Endothelial cell of umbilical vein (primary cell): ENCODE data around the gene KLK5. TPM values are rescaled to one million over a fixed set of nuclear protein-coding genes. Genes with fewer than 3 reads are reported as not detected.
"Not testable (repeated sequence)": the region's sequence is repeated elsewhere in the genome, so short reads cannot be mapped to it uniquely, and the experiment has no call there.

Experiments used
- BruUV-seq: library from RNA; stranded (reverse); fragments of 400-500 nt; replicated peaks from 2 replicates; lab custom pipeline; 2021; lab: Mats Ljungman, UMichigan
- CTCF ChIA-PET: fragments of 300-600, 350-600 bp; sonication (Branson Sonifier 250); formaldehyde crosslinking; loops from one replicate; lab custom pipeline; 2021; ENCODE audit warnings: antibody characterized with exemption, inconsistent platforms; lab: Charles Lee
- POLR2A ChIA-PET: fragments of 300-600, 350-600 bp; sonication (Branson Sonifier 250); formaldehyde crosslinking; loops from one replicate; lab custom pipeline; 2021; ENCODE audit warnings: antibody characterized with exemption, inconsistent platforms; lab: Charles Lee
- DNase-seq: peaks from one replicate; pipeline ENCODE4 v3.0.0-alpha.2; 2011; ENCODE audit warnings: low read depth, low spot score
- FAIRE-seq: peaks from 2 replicates; lab custom pipeline; 2011; peaks lifted over from hg19 to GRCh38; lab: Jason Lieb, UNC
- H2AFZ ChIP-seq: 2 replicates; pipeline ENCODE4 v1.6.0; 2012; ENCODE audit warnings: low read depth, low read length, control low read depth, inconsistent platforms
- H3K27ac ChIP-seq: 2 replicates; pipeline ENCODE4 v1.5.1; 2011; ENCODE audit warnings: low read depth, mild to moderate bottlenecking, control low read depth, low read length, moderate library complexity; ENCODE audit not compliant: insufficient read depth
- H3K27me3 ChIP-seq, 2 experiments: 2 replicates each; pipeline versions ENCODE4 v1.6.0 to v1.6.1; 2011; ENCODE audit warnings: low read length in 2 of 2, mixed read lengths in 1 of 2; ENCODE audit not compliant: control insufficient read depth in 2 of 2, insufficient read depth in 2 of 2
- H3K36me3 ChIP-seq, 2 experiments: 2 replicates in 1 of 2; 3 replicates in 1 of 2; pipeline ENCODE4 v1.5.1; 2011; ENCODE audit warnings: low read length in 2 of 2, mild to moderate bottlenecking in 1 of 2, moderate library complexity in 1 of 2; ENCODE audit not compliant: control insufficient read depth in 2 of 2, insufficient read depth in 2 of 2; ENCODE audit errors: extremely low read depth in 1 of 2
- H3K4me1 ChIP-seq: 3 replicates; pipeline ENCODE4 v1.5.1; 2011; ENCODE audit warnings: mild to moderate bottlenecking, low read length; ENCODE audit not compliant: control insufficient read depth, insufficient read depth; ENCODE audit errors: extremely low read depth
- H3K4me2 ChIP-seq: 2 replicates; pipeline ENCODE4 v1.6.1; 2011; ENCODE audit warnings: low read length, control low read depth, mixed read lengths; ENCODE audit not compliant: insufficient read depth
- H3K4me3 ChIP-seq, 3 experiments: fragments of 200-600 bp in 1 of 3; sonication (generic), shearing (Covaris generic) in 1 of 3; replicated peaks in 1 of 3; 2 replicates each; pipeline ENCODE4 v1.5.1; 2011 to 2016; ENCODE audit warnings: control low read depth in 3 of 3, low read length in 3 of 3, mild to moderate bottlenecking in 2 of 3, inconsistent platforms in 1 of 3, low read depth in 1 of 3, moderate library complexity in 1 of 3; ENCODE audit not compliant: insufficient read depth in 1 of 3
- H3K79me2 ChIP-seq: 2 replicates; pipeline ENCODE4 v1.6.0; 2012; ENCODE audit warnings: low read length, inconsistent platforms; ENCODE audit not compliant: control insufficient read depth, insufficient read depth
- H3K9ac ChIP-seq: replicated peaks from 2 replicates; pipeline ENCODE3; 2011; ENCODE audit warnings: low read length, control low read depth; ENCODE audit not compliant: insufficient read depth; ENCODE audit errors: extremely low read depth
- H3K9me1 ChIP-seq: replicated peaks from 3 replicates; pipeline ENCODE4 v1.6.0; 2011; ENCODE audit warnings: mild to moderate bottlenecking, low read length; ENCODE audit not compliant: control insufficient read depth, insufficient read depth; ENCODE audit errors: extremely low read depth
- H3K9me3 ChIP-seq: replicated peaks from 2 replicates; pipeline ENCODE4 v1.5.1; 2012; ENCODE audit warnings: low read length, inconsistent platforms; ENCODE audit not compliant: control insufficient read depth, insufficient read depth
- H4K20me1 ChIP-seq: replicated peaks from 2 replicates; pipeline ENCODE3; 2011; ENCODE audit warnings: mild to moderate bottlenecking, low read length; ENCODE audit not compliant: control insufficient read depth, insufficient read depth; ENCODE audit errors: extremely low read depth
- FOS ChIP-seq: IDR thresholded peaks from 2 replicates; pipeline ENCODE4 v1.6.1; 2011; ENCODE audit warnings: mild to moderate bottlenecking, low read length, moderate library complexity, borderline replicate concordance; ENCODE audit not compliant: insufficient read depth
- JUN ChIP-seq: IDR thresholded peaks from 2 replicates; pipeline ENCODE4 v1.6.1; 2011; ENCODE audit warnings: borderline replicate concordance, low read depth; ENCODE audit not compliant: insufficient read length, insufficient read depth
- dilution Hi-C: fragments of 300-500 bp; cut with MboI; formaldehyde crosslinking; loops from one replicate; pipeline ENCODE4 v1.15.0; 2019; ENCODE audit warnings: low sequenced_read_pairs; ENCODE audit not compliant: extremely low pct_ligation_motif_present
- intact Hi-C: fragments of 100-400 bp; cut with micrococcal nuclease; formaldehyde crosslinking; loops from one replicate; pipeline ENCODE4 v1.10.0; 2022
- polyA plus RNA-seq, 4 experiments: library from polyadenylated mRNA; depleted of rRNA in 3 of 4; stranded (reverse) in 3 of 4; unstranded in 1 of 4; fragments of >200 nt; gene quantifications; 2 replicates each; pipeline versions ENCODE4 v1.2.1 to v1.2.3, GENCODE V29; 2011 to 2012; ENCODE audit warnings: missing spikeins in 1 of 4
- total RNA-seq: library from RNA; stranded (reverse); gene quantifications from 2 replicates; pipeline ENCODE4 v1.2.3, GENCODE V29; 2021

KLK5 gene
- total and polyA plus RNA-seq, 2 donors (not counting 3 experiments of a cell fraction or from before 2014, with no cell fraction given): not detected

GRCh38 chr19:50896591-50897190 is 56.1 kb downstream of the KLK5 start:
- H3K9ac ChIP-seq: no peak overlapping the region
- DNase-seq (no peak), FAIRE-seq (no peak)
- H3K27ac ChIP-seq: no peak overlapping the region
- no peaks in the 10 kb centered on the region for H3K27me3 ChIP-seq
- no peak overlapping the region for H3K4me2 ChIP-seq
- intact Hi-C loops (no loop called here), dilution Hi-C loops (no loop called here)
- H3K4me3 ChIP-seq: no peak overlapping the region
- no peak overlapping the region for H2AFZ ChIP-seq
- CTCF ChIA-PET: no interaction called here
- H3K79me2 ChIP-seq: no peaks in the 10 kb centered on the region
- H3K4me1 ChIP-seq: no peaks in the 10 kb centered on the region
- H3K9me1 ChIP-seq: no peaks in the 10 kb centered on the region
- no peaks in the 10 kb centered on the region for H4K20me1 ChIP-seq
- no TSS peak for BruUV-seq
- POLR2A ChIA-PET: interaction anchor here (0.6 kb wide), 1 partner anchor 128 kb away, joined by 4 read pairs; no protein-coding TSS in a partner anchor
- TF ChIP-seq FOS (no peak), JUN (peak; percentile 35)
- H3K36me3 ChIP-seq: no peaks in the 10 kb centered on the region
- H3K9me3 ChIP-seq: no peaks in the 10 kb centered on the region

GRCh38 chr19:50896089-50896590 is 56.7 kb downstream of the KLK5 start:
- H3K9me1 ChIP-seq, H3K9ac ChIP-seq, H3K4me1 ChIP-seq, H3K4me3 ChIP-seq, H3K27ac ChIP-seq, H3K79me2 ChIP-seq, H3K4me2 ChIP-seq, H2AFZ ChIP-seq, BruUV-seq, FAIRE-seq, H4K20me1 ChIP-seq, CTCF ChIA-PET, POLR2A ChIA-PET, H3K9me3 ChIP-seq, intact Hi-C loops, dilution Hi-C loops, H3K36me3 ChIP-seq, H3K27me3 ChIP-seq, DNase-seq: not testable (repeated sequence)
